Measurements from ENCODE around the gene SLC35F3. TPM values are rescaled to one million over a fixed set of nuclear protein-coding genes. Genes with fewer than 3 reads are reported as not detected.

Gene SLC35F3
- polyA plus RNA-seq, 1 donor (not counting 4 experiments of a cell fraction or from before 2014, with no cell fraction given) = 13.8 TPM

- Histone ChIP-seq H3K9me3 (ENCODE audit: control insufficient read depth, low read depth, low read length) (no peaks in the 10 kb centered on the region), H3K4me3 (ENCODE audit: control insufficient read depth in 2 of 3, extremely low read depth in 1 of 3, insufficient read depth in 2 of 3, low read depth in 1 of 3, low read length in 3 of 3) (no peak overlapping the region), H3K4me1 (ENCODE audit: control insufficient read depth, extremely low read depth, insufficient read depth, low read length) (no peaks in the 10 kb centered on the region), H4K20me1 (ENCODE audit: control insufficient read depth, extremely low read depth, insufficient read depth, low read length) (no peaks in the 10 kb centered on the region), H3K27ac (ENCODE audit: control insufficient read depth, insufficient read depth, low read length) (no peak overlapping the region), H3K4me2 (ENCODE audit: control insufficient read depth, extremely low read depth, insufficient read depth, low read depth, low read length) (no peak overlapping the region), H3K27me3 (ENCODE audit: control insufficient read depth, extremely low read depth, insufficient read depth, low read length) (no peaks in the 10 kb centered on the region), H3K9ac (ENCODE audit: control insufficient read depth, extremely low read depth, insufficient read depth, low read length) (no peak overlapping the region), H3K9me1 (ENCODE audit: control insufficient read depth, extremely low read depth, insufficient read depth, low read length) (no peaks in the 10 kb centered on the region), H2AFZ (ENCODE audit: control insufficient read depth, low read length) (no peak overlapping the region), H3K36me3 (ENCODE audit: control insufficient read depth in 2 of 2, extremely low read depth in 1 of 2, insufficient read depth in 2 of 2, low read length in 2 of 2) (no peaks in the 10 kb centered on the region), H3K79me2 (ENCODE audit: control insufficient read depth, insufficient read depth, low read length) (no peaks in the 10 kb centered on the region)
- FAIRE-seq (no peak), DNase-seq (ENCODE audit: low read depth, low spot score) (no peak)
- dilution Hi-C loops (cut with MboI; ENCODE audit: extremely low pct_ligation_motif_present, low sequenced_read_pairs) = no loop called here
- no peak for TF ChIP-seq CTCF (optimal IDR thresholded peaks at IDR 0.05 in 1 of 3, IDR thresholded peaks at IDR 0.05 in 1 of 3, conservative IDR thresholded peaks at IDR 0.05 in 1 of 3; ENCODE audit: extremely low read depth in 1 of 3, insufficient read depth in 2 of 3, low read length in 3 of 3)
- no peak for TF ChIP-seq EZH2 (IDR thresholded peaks at IDR 0.05; ENCODE audit: low read length)
Measured at GRCh38 chr1:234272656-234273312, 368.3 kb downstream of the SLC35F3 start.

GRCh38 chr1:234273981-234274380, 369.5 kb downstream of the SLC35F3 start:
- Histone ChIP-seq H3K27me3 (ENCODE audit: control insufficient read depth, extremely low read depth, insufficient read depth, low read length) (no peaks in the 10 kb centered on the region), H3K9me1 (ENCODE audit: control insufficient read depth, extremely low read depth, insufficient read depth, low read length) (no peaks in the 10 kb centered on the region), H3K4me1 (ENCODE audit: control insufficient read depth, extremely low read depth, insufficient read depth, low read length) (no peaks in the 10 kb centered on the region), H3K79me2 (ENCODE audit: control insufficient read depth, insufficient read depth, low read length) (no peaks in the 10 kb centered on the region), H3K4me3 (ENCODE audit: control insufficient read depth in 2 of 3, extremely low read depth in 1 of 3, insufficient read depth in 2 of 3, low read depth in 1 of 3, low read length in 3 of 3) (no peak overlapping the region), H3K9ac (ENCODE audit: control insufficient read depth, extremely low read depth, insufficient read depth, low read length) (no peak overlapping the region), H3K4me2 (ENCODE audit: control insufficient read depth, extremely low read depth, insufficient read depth, low read depth, low read length) (no peak overlapping the region), H3K27ac (ENCODE audit: control insufficient read depth, insufficient read depth, low read length) (no peak overlapping the region), H4K20me1 (ENCODE audit: control insufficient read depth, extremely low read depth, insufficient read depth, low read length) (no peaks in the 10 kb centered on the region), H3K36me3 (ENCODE audit: control insufficient read depth in 2 of 2, extremely low read depth in 1 of 2, insufficient read depth in 2 of 2, low read length in 2 of 2) (no peaks in the 10 kb centered on the region), H3K9me3 (ENCODE audit: control insufficient read depth, low read depth, low read length) (no peaks in the 10 kb centered on the region), H2AFZ (ENCODE audit: control insufficient read depth, low read length) (no peak overlapping the region)
- FAIRE-seq (no peak), DNase-seq (ENCODE audit: low read depth, low spot score) (no peak)
- TF ChIP-seq CTCF (optimal IDR thresholded peaks at IDR 0.05 in 1 of 3, IDR thresholded peaks at IDR 0.05 in 1 of 3, conservative IDR thresholded peaks at IDR 0.05 in 1 of 3; ENCODE audit: extremely low read depth in 1 of 3, insufficient read depth in 2 of 3, low read length in 3 of 3) (no peak), EZH2 (IDR thresholded peaks at IDR 0.05; ENCODE audit: low read length) (no peak)
- dilution Hi-C loops (cut with MboI; ENCODE audit: extremely low pct_ligation_motif_present, low sequenced_read_pairs) = no loop called here
